HepG2 (cell line): ENCODE data around the gene KRTAP9-3. TPM values are rescaled to one million over a fixed set of nuclear protein-coding genes. Genes with fewer than 3 reads are reported as not detected.

Experiments
- ATAC-seq: fragments of 200-7000 bp; cut with Tn5 transposase; 3 replicates; pipeline ENCODE4 v1.9.1; 2020; ENCODE audit warnings: mild to moderate bottlenecking, moderate library complexity
- BruUV-seq: library from RNA; stranded (reverse); fragments of 400-500 nt; replicated peaks from 2 replicates; lab custom pipeline; 2021; lab: Mats Ljungman, UMichigan
- CTCF ChIA-PET: fragments of 300-600 bp; formaldehyde crosslinking; extraction: SDS; loops from one replicate; lab custom pipeline; 2021; ENCODE audit warnings: low total read pairs, inconsistent platforms, low intra/inter-chr PET ratio; lab: Yijun Ruan, JAX
- POLR2A ChIA-PET: fragments of 350-600 bp; sonication (Branson Sonifier 250); formaldehyde crosslinking; loops from one replicate; lab custom pipeline; 2020; ENCODE audit warnings: antibody characterized with exemption, inconsistent platforms; lab: Yijun Ruan, JAX
- DNase-seq: peaks from one replicate; pipeline ENCODE4 v3.0.0-alpha.2; 2015; ENCODE audit warnings: low spot score
- FAIRE-seq: peaks from 3 replicates; lab custom pipeline; 2011; peaks lifted over from hg19 to GRCh38; lab: Jason Lieb, UNC
- H2AFZ ChIP-seq: one replicate; pipeline ENCODE4 v1.6.1; 2011; ENCODE audit warnings: low read length, inconsistent platforms
- H3K27ac ChIP-seq: fragments of 300-600 bp; 3 replicates; pipeline ENCODE4 v1.8.0; 2011; ENCODE audit warnings: mixed run types, mild to moderate bottlenecking, mixed read lengths, low read length, inconsistent platforms; ENCODE audit not compliant: insufficient read depth; ENCODE audit errors: extremely low read length
- H3K27me3 ChIP-seq, 2 experiments: fragments of 200-600 bp in 1 of 2; 2 replicates in 1 of 2; 3 replicates in 1 of 2; pipeline versions ENCODE4 v1.6.0 to v1.8.0; 2011; ENCODE audit warnings: low read length in 2 of 2, mild to moderate bottlenecking in 2 of 2, moderate library complexity in 2 of 2, inconsistent platforms in 1 of 2; ENCODE audit not compliant: insufficient read depth in 2 of 2, control insufficient read depth in 1 of 2
- H3K36me3 ChIP-seq, 2 experiments: fragments of 200-600 bp in 1 of 2; replicated peaks in 1 of 2; 2 replicates in 1 of 2; 3 replicates in 1 of 2; pipeline versions ENCODE4 v1.5.1 to v1.8.0; 2011; ENCODE audit warnings: low read length in 2 of 2, inconsistent platforms in 1 of 2; ENCODE audit not compliant: insufficient read depth in 2 of 2, control insufficient read depth in 1 of 2
- H3K4me1 ChIP-seq: 2 replicates; pipeline ENCODE4 v1.5.1; 2012; ENCODE audit warnings: low read length, inconsistent platforms; ENCODE audit not compliant: insufficient read depth
- H3K4me2 ChIP-seq: 2 replicates; pipeline ENCODE4 v1.6.0; 2011; ENCODE audit warnings: low read depth, low read length, inconsistent platforms
- H3K4me3 ChIP-seq, 3 experiments: fragments of 200-600 bp in 1 of 3; sonication (generic), shearing (Covaris generic) in 1 of 3; replicated peaks in 1 of 3; 2 replicates each; pipeline ENCODE4 v1.5.1; 2011 to 2016; ENCODE audit warnings: low read length in 3 of 3, inconsistent platforms in 2 of 3, low read depth in 2 of 3, mild to moderate bottlenecking in 2 of 3, control low read depth in 1 of 3, mixed read lengths in 1 of 3; ENCODE audit not compliant: insufficient read depth in 1 of 3
- H3K79me2 ChIP-seq: one replicate; pipeline ENCODE4 v1.6.1; 2011; ENCODE audit warnings: low read length, inconsistent platforms; ENCODE audit not compliant: insufficient read depth
- H3K9ac ChIP-seq: 2 replicates; pipeline ENCODE4 v1.6.0; 2011; ENCODE audit warnings: mild to moderate bottlenecking, low read depth, low read length, inconsistent platforms; ENCODE audit not compliant: insufficient read depth
- H3K9me3 ChIP-seq: 2 replicates; pipeline ENCODE4 v1.5.1; 2012; ENCODE audit warnings: mild to moderate bottlenecking, low read length
- H4K20me1 ChIP-seq: 2 replicates; pipeline ENCODE4 v1.6.0; 2011; ENCODE audit warnings: inconsistent platforms, mild to moderate bottlenecking, low read length, moderate library complexity; ENCODE audit not compliant: insufficient read depth
- ARNTL ChIP-seq: sonication (generic); formaldehyde crosslinking; IDR thresholded peaks from 2 replicates; pipeline ENCODE4 v1.4.0; 2020; ENCODE audit warnings: mild to moderate bottlenecking, missing genetic modification reagents
- HNRNPLL ChIP-seq: fragments of 200-400 bp; formaldehyde crosslinking; IDR thresholded peaks from 2 replicates; pipeline ENCODE4 v1.6.1; 2017; ENCODE audit warnings: mild to moderate bottlenecking, low read depth, low read length; ENCODE audit not compliant: poor library complexity, severe bottlenecking
- HNRNPUL1 ChIP-seq: fragments of 200-400 bp; formaldehyde crosslinking; IDR thresholded peaks from 2 replicates; pipeline ENCODE4 v1.6.1; 2017; ENCODE audit warnings: low read depth, mild to moderate bottlenecking, low read length, moderate library complexity
- MAFF ChIP-seq: IDR thresholded peaks from 2 replicates; pipeline ENCODE4 v1.6.1; 2011; ENCODE audit warnings: low read depth, low read length, improper control_type of control experiment
- NR2F6 ChIP-seq, 2 experiments: IDR thresholded peaks; 2 replicates each; pipeline ENCODE4 v1.6.1; 2016; ENCODE audit warnings: antibody characterized with exemption in 1 of 2, mild to moderate bottlenecking in 1 of 2
- PRMT3 ChIP-seq: sonication (generic); formaldehyde crosslinking; IDR thresholded peaks from 2 replicates; pipeline ENCODE4 v1.8.1; 2022; ENCODE audit warnings: low read depth, mild to moderate bottlenecking, moderate library complexity, missing genetic modification reagents, borderline replicate concordance
- RFX3 ChIP-seq: IDR thresholded peaks from 2 replicates; pipeline ENCODE4 v1.6.1; 2016; ENCODE audit warnings: missing biosample characterization, missing genetic modification reagents
- TAF1 ChIP-seq: sonication (generic); formaldehyde crosslinking; IDR thresholded peaks from 2 replicates; pipeline ENCODE4 v1.4.0; 2020; ENCODE audit warnings: missing genetic modification reagents
- TIGD3 ChIP-seq: sonication (generic); formaldehyde crosslinking; IDR thresholded peaks from 2 replicates; pipeline ENCODE4 v1.5.1; 2020; ENCODE audit warnings: mild to moderate bottlenecking, missing genetic modification reagents, borderline replicate concordance
- TOPORS ChIP-seq: sonication (generic); formaldehyde crosslinking; IDR thresholded peaks from 2 replicates; pipeline ENCODE4 v1.8.0; 2023; ENCODE audit warnings: mild to moderate bottlenecking, missing genetic modification reagents
- ZNF350 ChIP-seq: sonication (generic); formaldehyde crosslinking; IDR thresholded peaks from 2 replicates; pipeline ENCODE4 v1.4.0; 2020; ENCODE audit warnings: mild to moderate bottlenecking, low read depth, missing genetic modification reagents, borderline replicate concordance
- ZNF580 ChIP-seq: IDR thresholded peaks from 2 replicates; pipeline ENCODE4 v1.6.1; 2016; ENCODE audit warnings: low read depth, borderline replicate concordance
- WGBS: methylation state at CpG from one replicate; pipeline ENCODE4 v1.1.6; 2017; ENCODE audit warnings: low lambda C conversion rate; 5-methylcytosine and 5-hydroxymethylcytosine counted together
- in situ Hi-C: cut with HindIII; loops from 2 replicates; pipeline ENCODE4 v1.10.0; 2017; ENCODE audit warnings: low pct_unique_long_range_greater_than_20kb; ENCODE audit not compliant: extremely low pct_ligation_motif_present
- intact Hi-C: fragments of 100-400 bp; cut with micrococcal nuclease; formaldehyde crosslinking; loops from one replicate; pipeline ENCODE4 v1.10.0; 2022; ENCODE audit not compliant: unreplicated experiment
- polyA plus RNA-seq, 8 experiments: library from polyadenylated mRNA; depleted of rRNA in 3 of 8; stranded (reverse) in 7 of 8; unstranded in 1 of 8; fragments of >200 nt; fragmentation: Illumina TruSeq in 4 of 8; extraction: Trizol in 4 of 8; gene quantifications; 2 replicates each; pipeline versions ENCODE4 v1.2.1 to v1.2.3, GENCODE V29; 2011 to 2016; ENCODE audit warnings: low read depth in 4 of 8, missing spikeins in 1 of 8, mixed read lengths in 1 of 8; ENCODE audit not compliant: insufficient read depth in 1 of 8
- total RNA-seq, 5 experiments: library from RNA; depleted of rRNA; stranded (reverse); fragments of >200 nt; fragmentation: Illumina TruSeq; extraction: Trizol; gene quantifications; 2 replicates each; pipeline ENCODE4 v1.2.3, GENCODE V29; 2016; ENCODE audit warnings: low read depth in 1 of 5
- TF ChIP-seq, protein P1 (sequence below): sonication (generic); formaldehyde crosslinking; IDR thresholded peaks from 2 replicates; pipeline ENCODE4 v1.4.0; 2020; ENCODE audit warnings: missing genetic modification reagents, borderline replicate concordance
- TF ChIP-seq, protein P2 (sequence below), 2 experiments: fragments of 450-650 bp in 1 of 2; sonication (generic) in 1 of 2; formaldehyde crosslinking; IDR thresholded peaks; 2 replicates each; pipeline versions ENCODE4 v1.5.0 to v1.8.0; 2020 to 2022; ENCODE audit warnings: mild to moderate bottlenecking in 1 of 2, missing genetic modification reagents in 1 of 2

Gene KRTAP9-3
- total and polyA plus RNA-seq, 2 of the 13 experiments (the other 11 are each of a cell fraction or from before 2014, with no cell fraction given) = not detected

DNA sequence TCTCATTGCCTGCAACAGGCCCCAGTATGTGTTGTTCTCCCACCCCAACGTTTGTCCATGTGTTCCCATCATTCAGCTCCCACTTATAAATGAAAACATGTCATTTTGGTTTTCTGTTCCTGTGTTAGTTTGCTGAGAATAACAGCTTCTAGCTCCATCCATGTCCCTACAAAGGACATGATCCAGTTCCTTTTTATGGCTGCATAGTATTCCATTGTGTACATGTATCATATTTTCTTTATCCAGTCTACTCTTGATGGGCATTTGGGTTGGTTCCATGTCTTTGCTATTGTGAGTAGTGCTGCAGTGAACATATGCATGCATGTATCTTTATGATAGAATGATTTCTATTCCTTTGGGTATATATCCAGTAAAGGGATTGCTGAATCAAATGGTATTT is 16.6 kb upstream of the KRTAP9-3 start:
- H3K4me2 ChIP-seq = no peak overlapping the region
- no peak for FAIRE-seq
- TF ChIP-seq TIGD3 (CRISPR knock-in tag) (no peak), MAFF (no peak), TAF1 (CRISPR knock-in tag) (no peak), HNRNPLL (no peak), ARNTL (CRISPR knock-in tag) (no peak), ZNF350 (CRISPR knock-in tag) (no peak), TOPORS (CRISPR knock-in tag) (no peak), RFX3 (CRISPR knock-in tag) (no peak), NR2F6 (IDR thresholded peaks at IDR 0.05) (no peak), NR2F6 (CRISPR knock-in tag; IDR thresholded peaks at IDR 0.05) (no peak), HNRNPUL1 (no peak), PRMT3 (CRISPR knock-in tag) (no peak), ZNF580 (CRISPR knock-in tag) (no peak)
- TF ChIP-seq, protein P1, sequence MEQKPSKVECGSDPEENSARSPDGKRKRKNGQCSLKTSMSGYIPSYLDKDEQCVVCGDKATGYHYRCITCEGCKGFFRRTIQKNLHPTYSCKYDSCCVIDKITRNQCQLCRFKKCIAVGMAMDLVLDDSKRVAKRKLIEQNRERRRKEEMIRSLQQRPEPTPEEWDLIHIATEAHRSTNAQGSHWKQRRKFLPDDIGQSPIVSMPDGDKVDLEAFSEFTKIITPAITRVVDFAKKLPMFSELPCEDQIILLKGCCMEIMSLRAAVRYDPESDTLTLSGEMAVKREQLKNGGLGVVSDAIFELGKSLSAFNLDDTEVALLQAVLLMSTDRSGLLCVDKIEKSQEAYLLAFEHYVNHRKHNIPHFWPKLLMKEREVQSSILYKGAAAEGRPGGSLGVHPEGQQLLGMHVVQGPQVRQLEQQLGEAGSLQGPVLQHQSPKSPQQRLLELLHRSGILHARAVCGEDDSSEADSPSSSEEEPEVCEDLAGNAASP (CRISPR knock-in tag) = no peak
- TF ChIP-seq, protein P2, sequence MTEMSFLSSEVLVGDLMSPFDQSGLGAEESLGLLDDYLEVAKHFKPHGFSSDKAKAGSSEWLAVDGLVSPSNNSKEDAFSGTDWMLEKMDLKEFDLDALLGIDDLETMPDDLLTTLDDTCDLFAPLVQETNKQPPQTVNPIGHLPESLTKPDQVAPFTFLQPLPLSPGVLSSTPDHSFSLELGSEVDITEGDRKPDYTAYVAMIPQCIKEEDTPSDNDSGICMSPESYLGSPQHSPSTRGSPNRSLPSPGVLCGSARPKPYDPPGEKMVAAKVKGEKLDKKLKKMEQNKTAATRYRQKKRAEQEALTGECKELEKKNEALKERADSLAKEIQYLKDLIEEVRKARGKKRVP (CRISPR knock-in tag; IDR thresholded peaks at IDR 0.05) = no peak
- TF ChIP-seq, all 625 proteins: peak for 0

More for the DNA sequence above, 16.6 kb upstream of the KRTAP9-3 start:
- peaks cover 0 to 17% of the 10 kb centered on the region in 2 experiments; a peak in 2 of 5 replicates for H3K27me3 ChIP-seq
- in situ Hi-C loops = no loop called here
- H3K4me1 ChIP-seq = peaks cover 6% of the 10 kb centered on the region; the same call in 1 of the 2 replicates
- H3K36me3 ChIP-seq = no peaks in the 10 kb centered on the region
- no peak for ATAC-seq
- no peaks in the 10 kb centered on the region for H3K9me3 ChIP-seq
- no TSS peak for BruUV-seq
- H2AFZ ChIP-seq = no peak overlapping the region
- WGBS = 0% methylated on average over 1 of the region's 1 CpG
- POLR2A ChIA-PET = no interaction called here
- no peak for DNase-seq
- no peak overlapping the region for H3K27ac ChIP-seq
- no peak overlapping the region for H3K4me3 ChIP-seq
- intact Hi-C loops = no loop called here
- H3K79me2 ChIP-seq = no peaks in the 10 kb centered on the region
- CTCF ChIA-PET = no interaction called here
- no peaks in the 10 kb centered on the region for H4K20me1 ChIP-seq
- H3K9ac ChIP-seq = no peak overlapping the region
